AG20443 (cell line): ENCODE data around the gene NFKBIE.
A peak's percentile ranks its signal among the peaks of the same experiment; 100 is the strongest.

ENCODE experiments used
- DNase-seq: peaks from one replicate; pipeline ENCODE4 v3.0.0; 2012; ENCODE audit warnings: low spot score, mixed read lengths

NFKBIE gene

DNA sequence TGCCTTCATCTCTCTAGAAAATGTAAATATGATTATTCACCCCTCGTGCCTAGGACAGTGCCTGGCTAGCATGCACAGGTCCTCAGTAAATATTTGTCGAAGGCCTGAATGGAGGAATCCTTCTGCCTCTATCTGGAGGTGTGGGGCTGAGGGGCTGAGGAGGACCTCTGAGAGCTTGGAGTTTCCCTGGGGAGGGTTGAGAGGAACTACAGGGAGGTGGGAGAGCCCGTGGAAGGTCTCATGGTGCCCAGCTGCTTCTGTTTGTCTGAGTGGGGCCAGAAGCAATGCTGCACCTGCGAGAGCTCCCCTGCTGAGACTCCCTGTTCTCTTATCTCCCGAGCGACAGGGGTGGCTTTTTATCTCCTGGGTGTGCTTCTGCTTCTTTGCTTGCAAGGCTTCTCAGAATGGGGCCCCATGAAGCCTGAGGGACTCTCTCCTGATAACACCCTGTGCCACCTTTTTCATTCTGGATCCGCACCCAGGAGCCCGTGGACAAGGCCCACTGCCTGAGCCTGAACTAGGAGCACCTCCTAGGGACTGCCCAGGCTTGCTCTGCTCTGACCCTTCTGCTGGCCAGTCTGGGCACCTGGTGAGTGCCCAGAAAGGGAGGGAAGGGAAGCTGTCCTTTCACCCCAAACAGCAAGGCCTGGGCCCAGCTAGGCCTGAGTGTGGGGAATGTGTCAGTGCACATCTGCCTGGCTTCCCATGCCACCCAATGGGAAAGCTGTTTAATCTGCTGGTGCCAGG is 39.6 kb downstream of the NFKBIE start:
- DNase-seq, result no peak

DNA sequence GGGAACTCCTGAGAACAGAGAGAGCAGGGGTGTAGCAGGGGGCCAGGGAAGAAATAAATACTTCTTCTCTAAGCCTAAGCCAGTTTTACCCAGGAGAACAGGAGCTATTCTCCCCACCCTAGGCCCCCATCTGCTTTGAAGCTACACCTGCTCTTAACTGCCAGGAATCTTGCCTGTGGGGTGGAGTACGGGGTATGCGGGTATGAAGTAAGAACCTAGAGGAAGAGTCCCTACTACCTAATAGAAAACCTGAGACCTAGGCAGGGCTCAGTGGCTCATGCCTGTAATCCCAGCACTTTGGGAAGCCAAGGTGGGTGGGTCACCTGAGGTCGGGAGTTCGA is 40.4 kb downstream of the NFKBIE start:
- DNase-seq, result no peak

DNA sequence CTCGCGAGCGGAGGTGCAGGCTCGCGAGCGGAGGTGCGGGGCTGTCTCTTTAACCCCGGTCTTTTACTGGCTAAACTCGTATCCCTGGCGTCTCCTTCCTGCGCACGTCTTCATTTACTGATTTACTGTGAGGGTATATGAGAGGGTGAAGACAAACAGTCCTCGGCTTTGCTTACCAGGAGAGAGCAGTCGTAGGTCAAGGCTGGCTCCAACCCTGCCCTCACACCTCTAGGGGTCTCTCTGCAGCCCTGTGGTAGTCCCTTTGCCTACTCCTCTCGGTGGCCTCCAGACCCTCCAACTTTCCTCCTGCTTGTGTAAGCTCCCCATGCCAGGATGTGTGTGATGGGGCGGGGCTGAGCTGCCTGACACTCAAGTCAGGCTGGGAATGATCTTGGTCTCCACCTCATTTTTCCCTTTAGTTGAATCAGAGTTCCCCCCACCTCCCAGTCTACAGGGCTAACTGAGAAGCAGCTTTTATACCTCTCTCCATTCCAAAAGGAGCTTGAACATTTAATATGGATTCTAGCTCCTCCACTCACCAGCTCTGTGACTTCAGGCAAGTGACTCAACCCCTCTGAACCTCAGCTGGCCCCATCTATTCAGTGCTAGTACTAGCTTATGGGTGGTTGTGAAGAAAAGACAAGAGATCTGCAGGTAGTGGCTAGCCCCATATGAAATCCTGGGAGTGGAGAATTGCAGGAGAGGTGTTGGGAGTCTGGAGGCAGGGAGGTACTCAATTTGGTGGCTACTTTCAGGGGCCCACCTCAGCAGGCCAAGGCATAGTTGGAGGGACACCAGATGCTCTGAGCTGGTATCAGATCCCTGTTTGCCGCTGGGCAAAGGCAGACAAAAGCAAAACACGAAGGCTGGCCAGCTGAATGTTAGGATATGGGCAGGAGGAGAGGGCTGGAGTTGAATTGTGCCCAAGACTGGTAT is 41.1 kb downstream of the NFKBIE start:
- DNase-seq, result no peak

DNA sequence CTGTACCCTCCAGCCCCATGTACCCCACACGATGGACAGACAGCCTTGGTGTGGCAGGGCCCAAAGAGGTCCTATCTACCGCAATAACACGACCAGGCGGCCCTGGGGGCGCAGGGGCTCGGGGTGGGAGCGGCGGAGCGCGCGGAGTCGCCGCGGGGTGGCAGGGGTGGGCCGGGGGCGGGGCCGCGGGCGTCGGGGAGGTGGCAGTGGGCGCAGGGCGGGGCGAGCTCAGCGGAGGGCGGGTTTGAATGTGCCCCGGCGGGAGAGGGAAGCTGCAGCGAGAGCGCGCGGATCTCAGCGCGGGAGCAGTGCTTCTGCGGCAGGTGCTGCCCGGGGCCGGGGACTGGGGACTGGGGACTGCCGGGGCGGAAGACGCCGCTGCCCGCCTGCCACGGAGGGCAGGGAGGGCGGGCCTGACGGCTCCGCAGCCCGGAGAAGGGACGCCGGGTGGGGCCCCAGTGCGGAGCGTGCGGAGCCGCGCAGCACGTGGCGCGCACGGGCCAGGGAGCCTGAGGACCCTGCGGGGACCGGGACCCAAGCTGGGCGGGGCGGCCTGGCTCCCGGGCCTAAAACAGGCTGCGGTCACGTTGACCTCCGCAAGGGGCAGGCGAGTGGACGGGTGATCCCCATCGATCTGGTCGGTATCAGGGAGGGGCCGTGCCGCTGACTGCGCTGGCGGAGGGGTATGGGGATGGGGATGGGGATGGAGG is 41.9 kb downstream of the NFKBIE start, which contains the start of gene SLC29A1:
Gene SLC29A1 (plus strand): TSS at position 277 of the 710 bp plus-strand sequence. CDS start 3,719 bp downstream, outside the sequence.
- DNase-seq, result peak; percentile 90

DNA sequence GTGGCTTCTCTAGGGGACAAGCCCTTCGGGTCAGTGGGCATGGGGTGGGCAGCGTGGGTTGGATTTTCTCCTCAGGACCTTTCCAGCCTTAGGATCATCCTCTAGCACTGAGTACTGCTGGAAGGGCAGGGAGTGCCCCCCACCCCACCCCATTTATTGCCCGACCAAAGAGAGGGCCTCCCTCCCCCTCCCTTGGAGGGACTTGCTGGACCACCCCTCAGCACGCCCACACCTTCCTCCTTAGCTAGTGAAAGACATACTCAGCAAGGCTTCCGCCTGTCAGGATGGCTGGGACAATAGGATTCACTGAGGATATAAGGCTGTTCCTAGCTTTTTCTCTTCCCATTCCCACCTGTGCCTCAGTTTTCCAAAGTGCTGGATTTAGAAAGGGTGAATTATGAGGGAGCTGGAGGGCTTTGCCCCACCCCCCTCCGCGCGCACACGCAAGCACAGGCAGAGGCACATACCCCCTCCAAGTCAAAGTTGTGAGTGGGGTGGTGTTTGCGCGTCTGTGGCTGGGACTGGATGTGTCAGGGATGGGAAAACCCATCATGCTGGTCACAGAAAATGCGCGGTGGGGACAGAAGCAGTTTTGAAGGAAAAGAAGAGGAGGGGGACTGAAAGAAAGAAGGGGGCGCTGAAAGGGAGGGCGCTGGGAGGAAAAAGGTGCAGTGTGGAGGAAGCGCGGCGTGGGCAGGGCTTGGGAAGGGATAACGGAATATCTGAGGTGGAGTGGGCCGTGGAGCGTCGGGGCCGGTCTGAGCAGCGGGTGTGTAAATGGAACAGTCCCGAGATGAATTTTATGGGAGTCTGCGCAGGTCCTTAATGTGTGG is 42.6 kb downstream of the NFKBIE start:
- DNase-seq, result peak; percentile 40

DNA sequence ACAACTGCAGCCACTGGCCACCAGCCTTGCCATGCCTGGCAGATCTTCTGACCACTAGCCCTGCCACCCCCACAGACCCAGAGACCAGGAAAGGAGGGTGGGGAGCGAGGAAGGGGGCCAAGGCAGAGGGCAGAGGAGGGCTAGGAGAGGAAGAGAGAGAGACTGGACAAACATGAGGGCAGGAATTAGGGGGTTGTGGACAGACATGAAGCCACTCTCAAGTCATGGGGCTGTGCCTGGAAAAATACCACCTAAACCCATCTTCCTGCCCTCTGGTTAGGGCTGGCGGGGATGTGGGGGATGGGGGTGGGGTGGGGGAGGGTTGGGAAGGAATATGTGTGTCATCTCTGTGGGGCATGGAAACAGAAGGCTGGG is 43.4 kb downstream of the NFKBIE start:
- no peak for DNase-seq

DNA sequence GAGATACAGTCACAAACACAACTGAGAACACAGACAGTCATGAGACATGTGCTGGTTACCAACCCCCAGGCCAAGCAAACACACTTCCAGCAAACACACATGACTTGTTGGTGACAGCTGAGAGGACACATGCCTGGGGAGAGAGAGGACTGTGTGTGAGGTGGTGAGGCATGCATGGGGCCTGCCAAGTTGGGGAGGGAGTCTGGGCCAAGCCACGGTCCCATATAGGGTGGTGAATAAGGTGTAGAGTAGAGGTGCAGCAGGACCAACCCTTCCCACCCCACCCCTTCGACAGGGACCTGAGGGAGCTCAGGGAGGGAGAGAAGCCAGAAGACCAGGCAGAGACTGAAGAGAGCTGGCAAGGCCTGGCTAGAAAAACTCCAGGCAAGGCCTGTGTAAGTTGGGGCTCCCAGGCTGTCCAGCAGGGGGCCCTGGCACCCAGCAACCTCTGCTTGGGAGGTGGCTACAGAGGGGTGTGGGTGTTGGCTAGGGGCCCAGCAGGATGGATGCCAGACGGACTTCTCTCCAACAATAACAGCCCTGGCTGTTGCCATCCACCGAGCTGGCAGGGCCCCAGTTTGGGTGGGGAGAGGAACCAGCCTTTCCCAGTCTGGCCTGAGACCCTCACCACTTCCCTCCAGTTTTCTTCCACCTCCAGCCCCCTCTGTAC is 43.9 kb downstream of the NFKBIE start:
- DNase-seq, result peak; percentile 79

DNA sequence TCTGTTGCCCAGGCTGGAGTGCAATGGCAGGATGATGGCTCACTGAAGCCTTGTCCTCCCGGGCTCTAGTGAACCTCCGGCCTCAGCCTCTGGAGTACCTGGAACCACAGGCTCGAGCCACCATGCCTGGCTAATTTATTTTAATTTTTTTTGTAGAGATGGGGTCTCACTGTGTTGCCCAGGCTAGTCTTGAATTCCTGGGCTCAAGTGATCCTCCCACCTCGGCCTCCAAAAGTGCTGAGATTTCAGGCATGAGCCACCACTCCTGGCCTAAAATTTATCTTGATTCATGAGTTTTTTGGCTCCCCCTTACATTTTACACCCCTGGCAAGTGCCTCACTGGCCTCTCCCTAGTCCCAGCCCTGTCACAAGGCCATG is 44.4 kb downstream of the NFKBIE start:
- DNase-seq, result no peak

DNA sequence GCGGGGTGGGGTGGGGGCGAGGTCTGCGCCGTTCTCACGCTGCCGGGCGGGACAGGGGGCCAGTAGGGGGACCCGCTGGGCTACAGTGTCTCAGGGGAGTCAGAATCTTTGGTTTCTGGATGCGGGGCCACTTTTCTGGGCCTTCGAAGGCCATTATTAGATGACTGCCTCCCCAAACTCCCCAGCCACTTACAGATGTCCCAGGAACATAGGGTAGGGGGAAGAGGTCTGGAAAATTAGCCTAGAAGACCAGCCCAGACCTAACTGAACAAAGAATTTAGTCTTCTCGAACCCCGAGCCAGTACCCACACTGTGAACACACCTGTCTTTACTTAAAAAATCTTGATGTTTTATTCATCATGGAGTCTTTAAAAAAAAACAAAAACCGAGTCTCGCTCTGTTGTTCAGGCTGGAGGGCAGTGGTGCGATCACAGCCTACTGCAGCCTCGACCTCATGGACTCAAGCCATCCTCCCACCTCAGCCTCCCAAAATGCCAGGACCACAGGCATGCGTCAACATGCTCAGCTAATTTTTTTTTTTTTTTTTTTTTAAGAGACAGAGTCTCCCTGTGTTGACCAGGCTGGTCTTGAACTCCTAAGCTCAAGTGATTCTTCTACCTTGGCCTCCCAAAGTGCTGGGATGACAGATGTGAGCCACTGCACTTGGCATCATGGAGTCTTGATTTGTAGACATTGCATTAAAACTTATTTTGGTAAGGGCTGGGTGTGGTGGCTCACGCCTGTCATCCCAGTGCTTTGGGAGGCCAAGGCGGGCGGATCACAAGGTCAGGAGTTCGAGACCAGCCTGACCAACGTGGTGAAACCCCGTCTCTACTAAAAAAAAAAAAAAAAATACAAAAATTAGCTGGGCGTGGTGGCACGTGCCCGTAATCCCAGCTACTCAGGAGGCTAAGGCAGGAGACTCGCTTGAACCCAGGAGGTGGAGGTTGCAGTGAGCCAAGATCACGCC is 45.3 kb downstream of the NFKBIE start:
- no peak for DNase-seq

DNA sequence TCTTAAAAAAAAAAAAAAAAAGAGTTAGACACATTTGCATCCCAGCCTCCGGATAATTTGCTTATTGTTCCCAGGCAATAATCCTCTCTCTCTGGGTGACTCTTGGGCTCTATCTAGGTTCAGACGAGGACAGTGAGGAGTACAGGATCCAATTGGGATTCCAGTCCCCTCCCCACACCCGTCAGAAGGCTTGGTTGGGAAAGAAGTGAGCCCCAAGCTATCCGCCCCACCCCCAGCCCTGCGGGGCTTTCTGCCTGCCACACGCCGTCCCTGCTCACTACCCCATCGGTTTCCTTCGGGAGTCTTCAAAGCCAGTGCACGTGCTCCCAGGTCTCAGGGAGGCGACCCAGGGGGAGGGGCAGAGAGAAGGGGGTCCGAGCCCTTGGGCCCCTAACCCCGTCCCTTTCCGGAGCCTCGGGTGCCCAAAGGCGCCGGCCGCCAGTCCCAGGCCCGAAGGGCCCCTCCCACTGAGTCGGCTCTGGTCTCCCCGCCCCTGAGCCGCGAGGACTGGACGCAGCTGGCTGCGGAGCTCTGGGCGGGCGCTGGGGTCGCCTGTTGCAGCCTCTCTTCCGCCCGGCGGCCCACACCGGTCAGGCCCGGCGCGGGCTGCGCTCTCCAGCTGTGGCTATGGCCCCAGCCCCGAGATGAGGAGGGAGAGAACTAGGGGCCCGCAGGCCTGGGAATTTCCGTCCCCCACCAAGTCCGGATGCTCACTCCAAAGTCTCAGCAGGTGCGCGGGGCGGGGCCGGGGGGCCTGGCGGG is 46.1 kb downstream of the NFKBIE start:
- peak; percentile 77 for DNase-seq

DNA sequence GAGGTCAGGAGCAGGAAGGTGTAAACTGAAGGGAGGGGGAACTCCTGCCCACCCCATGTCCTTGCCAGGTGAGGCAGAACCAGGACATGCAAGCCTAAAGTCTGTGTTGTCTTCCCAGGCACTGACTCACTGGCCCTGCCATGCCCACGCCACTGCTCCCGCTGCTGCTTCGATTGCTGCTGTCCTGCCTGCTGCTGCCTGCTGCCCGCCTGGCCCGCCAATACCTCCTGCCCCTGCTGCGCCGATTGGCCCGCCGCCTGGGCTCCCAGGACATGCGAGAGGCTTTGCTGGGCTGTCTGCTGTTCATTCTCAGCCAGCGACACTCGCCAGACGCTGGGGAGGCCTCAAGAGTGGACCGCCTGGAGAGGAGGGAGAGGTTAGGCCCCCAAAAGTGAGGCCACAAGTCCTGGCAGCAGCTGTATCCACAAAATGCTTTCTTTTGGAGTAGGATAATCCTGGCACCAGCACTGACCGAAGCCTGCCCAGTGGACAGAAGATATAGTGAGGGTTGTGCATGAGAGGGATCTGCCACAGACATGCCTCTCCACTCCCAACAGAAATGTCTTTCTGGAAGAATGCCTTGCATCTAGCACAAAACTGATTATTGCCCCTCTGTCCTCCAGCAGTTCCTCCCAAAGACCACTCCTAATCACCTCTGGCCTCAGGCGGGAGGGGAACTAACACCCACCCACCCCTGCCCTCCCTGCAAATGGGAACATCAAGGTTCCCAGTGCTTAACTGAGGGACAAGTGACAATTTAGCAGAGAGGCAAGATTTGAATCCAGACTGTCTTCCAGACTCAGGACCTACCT is 47.8 kb downstream of the NFKBIE start:
- peak; percentile 58 for DNase-seq

DNA sequence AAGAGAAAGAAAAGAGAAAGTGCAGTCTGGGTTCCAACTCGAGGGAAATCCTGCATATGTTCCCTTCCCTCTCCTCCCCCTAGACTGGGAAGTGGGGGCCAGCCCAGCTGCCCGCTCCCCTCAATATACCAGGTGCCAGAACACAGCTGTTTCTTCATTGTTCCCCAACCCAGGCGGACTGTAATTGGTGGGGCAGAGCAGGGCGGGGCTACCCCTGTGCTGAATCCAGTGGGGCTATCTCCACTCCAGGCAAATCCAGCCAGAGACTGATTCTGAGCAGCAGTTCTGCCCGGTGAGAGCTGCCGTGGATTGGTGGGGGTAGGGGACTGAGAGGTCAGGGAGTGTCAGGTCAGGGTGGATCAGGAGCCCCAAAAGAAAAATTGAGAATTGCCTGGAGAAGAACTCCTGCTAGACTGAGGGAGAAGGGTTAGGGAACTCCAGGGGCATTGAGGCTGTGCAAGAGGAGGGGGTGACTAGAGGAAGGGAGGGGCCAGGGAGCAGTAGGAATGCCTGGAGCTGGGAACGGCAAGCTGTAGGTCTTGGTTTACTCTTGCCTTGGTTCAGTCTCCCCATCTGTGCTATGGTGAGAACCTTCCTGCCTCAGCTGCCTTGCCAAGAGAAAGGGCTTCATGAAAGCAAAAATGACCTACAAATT is 48.5 kb downstream of the NFKBIE start, which contains the start of gene MYMX:
Gene MYMX (plus strand): TSS at position 250 of the 655 bp plus-strand sequence. CDS start 546 bp downstream, outside the sequence.
- DNase-seq, result no peak

DNA sequence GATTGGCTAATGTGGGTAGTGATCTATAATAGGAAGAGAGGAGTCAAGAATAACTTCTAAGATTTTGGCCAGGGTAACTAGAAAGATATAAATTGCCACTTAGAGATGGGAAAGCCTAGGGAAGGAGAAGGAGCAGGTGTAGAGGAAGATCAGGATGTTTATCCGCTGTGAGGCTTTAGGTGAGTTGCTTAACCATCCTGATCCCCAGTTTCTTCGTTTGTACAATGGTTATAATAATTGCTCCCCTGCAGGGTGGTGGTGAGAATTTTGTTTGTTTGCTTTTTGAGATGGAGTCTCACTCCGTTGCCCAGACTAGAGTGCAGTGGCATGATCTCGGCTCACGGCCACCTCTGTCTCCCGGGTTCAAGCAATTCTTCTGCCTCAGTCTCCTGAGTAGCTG is 51.0 kb downstream of the NFKBIE start:
- DNase-seq, result no peak

DNA sequence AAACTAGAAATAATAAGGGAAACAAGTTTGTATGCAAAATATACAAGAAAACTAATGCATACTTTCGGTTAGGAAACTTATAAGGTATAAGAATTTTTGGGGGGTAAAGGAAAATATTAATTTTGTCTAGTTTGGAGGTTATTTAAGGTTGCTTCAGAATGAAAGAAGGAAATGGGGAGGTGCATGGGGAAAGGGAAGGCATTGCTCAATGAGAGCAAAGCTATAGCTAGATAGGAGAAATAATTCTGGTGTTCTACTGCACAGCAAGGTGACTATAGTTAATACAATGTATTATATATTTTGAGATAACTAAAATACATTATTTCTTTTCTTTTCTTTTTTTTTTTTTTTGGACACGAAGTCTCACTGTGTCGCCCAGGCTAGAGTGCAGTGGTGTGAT is 54.1 kb downstream of the NFKBIE start:
- no peak for DNase-seq
